ENCODE data around the gene OVCA2.

The OVCA2 gene

DNA sequence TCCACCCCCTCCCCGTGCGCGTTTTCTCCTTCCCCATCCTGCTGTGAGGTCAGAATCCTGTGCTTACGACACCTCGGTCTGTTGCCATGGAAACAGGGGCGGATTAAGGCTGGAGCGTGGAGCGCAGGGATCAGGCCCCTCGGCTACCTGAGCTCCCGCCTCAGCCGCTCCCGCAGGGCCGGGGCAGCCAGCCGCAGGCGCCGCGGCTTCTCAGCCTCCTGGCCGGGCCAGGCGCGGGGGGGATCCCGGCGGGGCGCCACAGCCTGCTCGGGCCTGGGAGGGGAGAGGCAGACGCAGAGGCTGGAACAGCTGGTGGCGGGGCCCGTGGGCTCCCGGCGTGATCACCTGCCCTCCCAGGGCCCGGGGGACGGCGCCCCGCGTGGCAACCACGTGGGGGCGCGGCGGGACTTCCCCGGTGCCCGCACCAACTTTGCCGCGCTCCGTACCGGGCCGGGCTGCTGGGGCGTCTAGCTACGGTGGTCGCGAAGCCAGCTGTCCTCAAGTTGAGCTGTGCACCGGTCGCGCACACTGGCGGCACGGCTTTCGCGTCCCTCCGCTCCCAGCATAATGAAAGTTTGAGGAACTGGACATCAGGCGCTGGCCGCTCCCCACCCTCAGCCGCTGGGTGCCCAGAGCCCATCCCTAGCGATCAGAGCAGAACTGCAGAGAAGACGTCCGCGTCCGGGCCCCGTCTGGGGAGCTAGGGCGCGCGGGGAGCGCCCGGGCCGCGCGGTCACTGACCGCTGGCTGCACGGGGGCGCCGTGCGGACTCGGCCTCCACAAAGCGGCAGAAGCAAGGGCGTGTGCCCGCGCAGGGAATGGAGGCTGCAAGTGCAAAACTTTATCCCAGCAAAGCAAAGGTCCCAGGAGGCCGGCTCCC is 17.9 kb upstream of the OVCA2 start:
- H3K27ac ChIP-seq = peak overlapping the region; percentile 14; the same call in 1 of the 2 replicates
- TF ChIP-seq, protein P1, sequence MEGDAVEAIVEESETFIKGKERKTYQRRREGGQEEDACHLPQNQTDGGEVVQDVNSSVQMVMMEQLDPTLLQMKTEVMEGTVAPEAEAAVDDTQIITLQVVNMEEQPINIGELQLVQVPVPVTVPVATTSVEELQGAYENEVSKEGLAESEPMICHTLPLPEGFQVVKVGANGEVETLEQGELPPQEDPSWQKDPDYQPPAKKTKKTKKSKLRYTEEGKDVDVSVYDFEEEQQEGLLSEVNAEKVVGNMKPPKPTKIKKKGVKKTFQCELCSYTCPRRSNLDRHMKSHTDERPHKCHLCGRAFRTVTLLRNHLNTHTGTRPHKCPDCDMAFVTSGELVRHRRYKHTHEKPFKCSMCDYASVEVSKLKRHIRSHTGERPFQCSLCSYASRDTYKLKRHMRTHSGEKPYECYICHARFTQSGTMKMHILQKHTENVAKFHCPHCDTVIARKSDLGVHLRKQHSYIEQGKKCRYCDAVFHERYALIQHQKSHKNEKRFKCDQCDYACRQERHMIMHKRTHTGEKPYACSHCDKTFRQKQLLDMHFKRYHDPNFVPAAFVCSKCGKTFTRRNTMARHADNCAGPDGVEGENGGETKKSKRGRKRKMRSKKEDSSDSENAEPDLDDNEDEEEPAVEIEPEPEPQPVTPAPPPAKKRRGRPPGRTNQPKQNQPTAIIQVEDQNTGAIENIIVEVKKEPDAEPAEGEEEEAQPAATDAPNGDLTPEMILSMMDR (conservative IDR thresholded peaks at IDR 0.05) = no peak
- TF ChIP-seq ZFX (IDR thresholded peaks at IDR 0.05) = peak; percentile 15; the same call in 1 of the 2 replicates

DNA sequence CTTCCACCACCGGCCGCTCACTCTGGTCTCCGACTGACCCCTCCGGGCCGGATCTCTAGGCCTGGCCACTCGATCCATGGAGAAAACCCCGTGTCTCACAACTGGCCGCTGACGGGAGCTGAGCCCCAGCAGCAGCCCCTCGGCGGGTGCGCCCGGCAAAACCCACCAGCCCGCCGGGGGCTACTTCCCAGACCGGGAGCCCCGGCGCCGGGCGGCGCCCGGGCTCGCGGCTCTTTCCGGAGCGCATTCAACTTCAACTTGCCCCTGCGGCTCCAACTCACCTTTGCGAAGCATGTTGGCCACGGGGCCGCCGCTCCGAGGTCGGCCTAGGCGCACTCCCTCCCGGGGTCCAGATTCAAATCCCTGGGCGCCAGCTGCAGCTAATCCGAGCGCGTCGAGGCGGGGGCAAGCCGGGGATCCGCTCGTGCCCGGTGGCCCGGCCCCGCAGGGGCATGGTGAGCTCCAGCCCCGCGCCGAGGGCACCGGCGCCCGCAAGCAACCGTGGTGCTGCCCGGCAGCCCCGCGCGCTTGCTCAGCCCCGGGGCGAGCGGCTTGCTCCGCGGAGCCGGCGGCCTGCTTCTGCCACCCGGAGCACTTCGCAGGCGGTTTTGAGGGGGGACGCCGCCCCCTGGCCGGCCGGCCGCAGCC is 17.1 kb upstream of the OVCA2 start:
- TF ChIP-seq ZFX (IDR thresholded peaks at IDR 0.05) = no peak
- TF ChIP-seq, protein P1 (conservative IDR thresholded peaks at IDR 0.05) = no peak
- peak overlapping the region; percentile 14 for H3K27ac ChIP-seq

DNA sequence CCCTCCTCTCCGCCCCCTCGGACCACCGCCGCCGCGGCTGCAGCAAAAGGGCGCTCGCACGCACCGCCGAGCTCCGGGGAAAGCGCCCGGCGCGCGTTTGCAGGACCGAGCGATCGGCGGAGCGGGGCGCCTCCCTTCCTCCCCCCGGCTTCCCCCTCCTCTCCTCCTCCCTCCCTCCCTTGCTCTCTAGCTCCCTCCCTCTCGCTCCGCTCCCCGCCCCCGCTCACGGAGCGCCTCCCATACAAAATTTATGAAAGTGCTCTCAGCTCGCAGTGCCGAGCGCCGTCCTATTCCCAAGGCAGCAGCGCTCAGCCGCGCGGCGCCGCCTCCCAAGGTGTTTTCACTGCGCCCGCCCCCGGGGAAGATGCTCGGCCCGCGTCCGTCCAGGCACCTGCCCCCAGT is 16.6 kb upstream of the OVCA2 start, which contains the start of gene RTN4RL1:
Gene RTN4RL1, minus strand, starts transcription at position 115 of the 402 bp plus-strand sequence. CDS start 469 bp downstream, outside the sequence.
- TF ChIP-seq, protein P1 (conservative IDR thresholded peaks at IDR 0.05) = no peak
- TF ChIP-seq ZFX (IDR thresholded peaks at IDR 0.05) = no peak
- H3K27ac ChIP-seq = peak within 1 kb of the TSS; percentile 14

DNA sequence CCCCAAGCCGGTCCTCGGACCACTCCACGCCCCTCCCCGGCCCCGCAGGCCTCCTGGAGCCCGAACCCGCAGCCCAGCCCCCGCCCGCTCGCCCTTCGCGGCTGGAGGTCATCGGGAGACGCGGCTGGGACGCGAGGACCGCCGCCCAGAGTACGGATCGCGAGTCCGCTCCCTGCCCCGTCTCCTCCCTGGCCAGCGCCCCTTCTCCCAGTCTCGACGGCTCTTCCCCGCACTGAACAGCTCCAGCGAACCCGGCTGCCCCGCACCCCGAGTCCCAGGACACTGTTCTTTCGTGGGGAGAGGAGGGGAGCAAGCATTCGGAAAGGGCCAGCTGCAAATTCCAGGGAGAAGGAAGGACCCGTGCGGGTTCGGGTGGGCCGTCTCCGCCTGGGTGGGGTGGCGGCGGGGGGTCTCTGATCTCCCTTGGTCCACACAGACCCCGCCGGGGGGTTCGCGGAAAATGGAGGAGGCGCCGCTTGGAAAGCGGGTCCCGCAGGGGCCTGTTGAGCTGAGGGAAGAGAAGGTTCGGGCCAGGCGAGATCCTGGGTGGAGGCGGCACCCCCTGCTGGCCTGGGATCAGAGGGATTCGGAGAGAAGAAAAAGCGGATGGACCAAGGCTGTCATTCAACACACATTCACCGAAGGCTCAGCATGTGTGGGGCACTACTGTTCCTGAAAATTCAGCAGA is 16.1 kb upstream of the OVCA2 start:
- H3K27ac ChIP-seq = no peak overlapping the region; the same call in 1 of the 2 replicates
- TF ChIP-seq, protein P1 (conservative IDR thresholded peaks at IDR 0.05) = peak; percentile 83
- TF ChIP-seq ZFX (IDR thresholded peaks at IDR 0.05) = no peak

DNA sequence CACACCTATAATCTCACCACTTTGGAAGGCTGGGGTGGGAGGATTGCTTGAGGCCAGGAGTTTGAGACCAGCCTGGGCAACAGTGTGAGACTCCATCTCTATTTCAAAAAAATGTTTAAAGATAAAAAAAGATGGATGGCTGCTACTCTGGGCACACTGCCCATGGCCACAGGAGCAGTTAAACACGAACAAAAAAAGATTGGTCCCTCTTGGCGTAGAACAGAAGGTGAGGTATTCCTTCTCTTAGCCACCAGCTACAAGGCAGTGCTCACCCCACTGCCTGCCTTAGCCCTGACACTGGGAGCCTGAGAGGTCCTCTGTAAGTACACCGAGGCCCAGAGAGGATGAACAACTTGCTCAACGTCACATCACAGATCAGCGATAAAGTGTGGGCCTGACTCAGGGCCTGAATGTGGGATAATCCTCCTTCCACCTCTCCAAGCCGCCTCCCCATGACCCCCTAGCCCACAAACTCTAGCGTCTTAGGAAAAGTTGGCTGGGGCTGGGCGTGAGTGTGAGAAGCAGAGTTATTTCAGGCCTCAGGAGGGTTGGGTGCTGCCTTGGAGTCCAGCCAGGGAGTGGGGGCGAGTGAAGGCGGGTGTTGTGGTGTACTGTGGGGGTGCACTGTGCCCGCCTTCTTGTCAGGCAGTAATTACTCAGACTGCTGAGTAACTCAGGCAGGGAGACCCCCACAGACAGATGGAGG is 14.1 kb upstream of the OVCA2 start:
- TF ChIP-seq, protein P1 (conservative IDR thresholded peaks at IDR 0.05) = no peak
- TF ChIP-seq ZFX (IDR thresholded peaks at IDR 0.05) = no peak

DNA sequence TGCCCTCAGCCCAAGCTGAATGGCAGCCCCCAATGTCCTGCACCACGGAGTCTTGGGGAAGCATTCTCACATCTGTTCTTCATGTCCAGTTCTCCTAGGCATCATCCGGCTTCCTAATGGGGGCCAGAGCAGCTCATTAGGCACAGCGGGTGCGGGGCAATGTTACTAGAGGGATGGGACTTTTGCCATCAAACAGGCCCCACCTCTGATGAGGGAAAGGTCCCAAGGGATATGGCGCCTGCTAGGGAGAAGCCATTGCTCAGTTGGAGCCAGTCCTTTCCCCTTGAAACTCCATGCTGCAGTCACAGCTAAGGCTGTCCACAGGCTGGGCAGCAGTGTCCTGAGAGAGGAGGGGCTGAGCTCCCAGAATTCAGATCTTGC is 13.6 kb upstream of the OVCA2 start:
- H3K27ac ChIP-seq = no peak overlapping the region
- TF ChIP-seq ZFX (IDR thresholded peaks at IDR 0.05) = no peak
- TF ChIP-seq, protein P1 (conservative IDR thresholded peaks at IDR 0.05) = no peak

More for the DNA sequence above, 14.1 kb upstream of the OVCA2 start:
- no peak overlapping the region for H3K27ac ChIP-seq

Data from C4-2B (cell line).